Peyer's patch (tissue), 4 donors: Measurements from ENCODE around the gene TMEM86B.

Experiments
- POLR2A ChIP-seq, 2 donors: fragments of 450-650 bp; IDR thresholded peaks; one replicate each; pipeline ENCODE4 v1.5.1; 2017; ENCODE audit warnings: antibody characterized with exemption in 2 of 2, mild to moderate bottlenecking in 2 of 2, moderate library complexity in 2 of 2
- TF ChIP-seq, protein P1 (sequence below), 6 experiments: fragments of 450-650 bp in 4 of 6; fragments of 200-600 bp in 2 of 6; sonication (generic) in 1 of 6; IDR thresholded peaks; one replicate each; pipeline ENCODE4 v1.5.1; 2017 to 2019; ENCODE audit warnings: antibody characterized with exemption in 6 of 6, mild to moderate bottlenecking in 3 of 6, moderate library complexity in 1 of 6

- TF ChIP-seq POLR2A (IDR thresholded peaks at IDR 0.05) = no peak
- TF ChIP-seq, protein P1, sequence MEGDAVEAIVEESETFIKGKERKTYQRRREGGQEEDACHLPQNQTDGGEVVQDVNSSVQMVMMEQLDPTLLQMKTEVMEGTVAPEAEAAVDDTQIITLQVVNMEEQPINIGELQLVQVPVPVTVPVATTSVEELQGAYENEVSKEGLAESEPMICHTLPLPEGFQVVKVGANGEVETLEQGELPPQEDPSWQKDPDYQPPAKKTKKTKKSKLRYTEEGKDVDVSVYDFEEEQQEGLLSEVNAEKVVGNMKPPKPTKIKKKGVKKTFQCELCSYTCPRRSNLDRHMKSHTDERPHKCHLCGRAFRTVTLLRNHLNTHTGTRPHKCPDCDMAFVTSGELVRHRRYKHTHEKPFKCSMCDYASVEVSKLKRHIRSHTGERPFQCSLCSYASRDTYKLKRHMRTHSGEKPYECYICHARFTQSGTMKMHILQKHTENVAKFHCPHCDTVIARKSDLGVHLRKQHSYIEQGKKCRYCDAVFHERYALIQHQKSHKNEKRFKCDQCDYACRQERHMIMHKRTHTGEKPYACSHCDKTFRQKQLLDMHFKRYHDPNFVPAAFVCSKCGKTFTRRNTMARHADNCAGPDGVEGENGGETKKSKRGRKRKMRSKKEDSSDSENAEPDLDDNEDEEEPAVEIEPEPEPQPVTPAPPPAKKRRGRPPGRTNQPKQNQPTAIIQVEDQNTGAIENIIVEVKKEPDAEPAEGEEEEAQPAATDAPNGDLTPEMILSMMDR (IDR thresholded peaks at IDR 0.05) = no peak
Observed at GRCh38 chr19:55213547-55213946, 15.0 kb downstream of the TMEM86B start.
